ENCODE data around the gene PPWD1. TPM values are rescaled to one million over a fixed set of nuclear protein-coding genes. Genes with fewer than 3 reads are reported as not detected.
"Not testable (repeated sequence)": the region's sequence is repeated elsewhere in the genome, so short reads cannot be mapped to it uniquely, and the experiment has no call there.

Gene PPWD1
- polyA plus RNA-seq (2013, experiment 1 of 2; ENCODE audit: insufficient read length): 24.3 TPM
- 24.1 TPM for polyA plus RNA-seq (2013, experiment 2 of 2; ENCODE audit: insufficient read length)

GRCh38 chr5:65562731-65563701 lies at the start of gene PPWD1, which contains the start of gene CENPK:
Gene PPWD1, plus strand, starts transcription at chr5:65563296. Its CDS starts 15 bp downstream, at chr5:65563311.
Gene CENPK, minus strand, starts transcription at chr5:65563168. Its CDS starts 8,261 bp downstream, at chr5:65554907.
- peak; percentile 95 for DNase-seq

DNA sequence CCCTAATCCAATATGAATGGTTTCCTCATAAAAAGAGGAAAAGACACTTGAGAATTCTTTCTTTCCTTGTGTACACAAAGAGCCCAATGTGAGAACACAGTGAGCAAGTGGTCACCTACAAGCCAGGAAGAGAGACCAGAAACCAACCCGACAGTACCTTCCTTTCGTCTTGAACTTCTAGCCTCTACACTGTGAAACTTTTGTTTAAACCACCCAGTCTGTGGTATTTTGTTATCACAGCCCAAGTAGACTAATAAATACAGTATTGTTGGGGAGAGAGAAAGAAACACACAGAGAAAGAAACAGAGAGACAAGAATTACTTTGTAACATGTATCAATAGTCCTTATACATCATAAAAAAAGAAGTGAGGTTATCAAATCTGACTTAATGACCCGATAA lies 37.4 kb upstream of the PPWD1 start:
- DNase-seq: no peak

- no peak for DNase-seq
Measured at GRCh38 chr5:65530904-65531303, 32.2 kb upstream of the PPWD1 start.

DNA sequence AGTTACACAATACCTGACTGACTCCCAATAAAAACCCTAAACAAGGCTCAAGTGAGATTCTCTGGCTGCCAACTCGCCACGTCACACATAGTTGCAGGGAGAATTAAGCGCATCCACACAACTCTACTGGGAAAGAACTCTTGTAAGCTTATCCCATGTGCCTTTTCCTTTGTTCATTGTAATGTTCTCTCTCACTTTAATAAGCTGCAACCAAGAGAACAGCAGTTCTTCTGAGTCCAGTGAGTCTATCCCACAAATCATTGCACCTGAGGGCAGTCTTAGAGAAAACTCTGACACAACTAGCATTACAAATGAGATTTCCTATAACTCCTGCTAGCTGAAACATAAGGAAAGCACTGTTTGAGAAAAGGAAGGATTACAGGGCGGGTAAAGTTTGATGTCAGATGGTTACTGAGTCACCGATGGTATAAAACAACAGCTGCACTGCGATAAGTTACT lies 27.5 kb upstream of the PPWD1 start:
- DNase-seq: peak; percentile 5

GRCh38 chr5:65539827-65540226 lies 23.3 kb upstream of the PPWD1 start:
- no peak for DNase-seq

GRCh38 chr5:65544473-65544872 lies 18.6 kb upstream of the PPWD1 start:
- DNase-seq: no peak

GRCh38 chr5:65546141-65546540 lies 17.0 kb upstream of the PPWD1 start:
- DNase-seq: no peak

DNA sequence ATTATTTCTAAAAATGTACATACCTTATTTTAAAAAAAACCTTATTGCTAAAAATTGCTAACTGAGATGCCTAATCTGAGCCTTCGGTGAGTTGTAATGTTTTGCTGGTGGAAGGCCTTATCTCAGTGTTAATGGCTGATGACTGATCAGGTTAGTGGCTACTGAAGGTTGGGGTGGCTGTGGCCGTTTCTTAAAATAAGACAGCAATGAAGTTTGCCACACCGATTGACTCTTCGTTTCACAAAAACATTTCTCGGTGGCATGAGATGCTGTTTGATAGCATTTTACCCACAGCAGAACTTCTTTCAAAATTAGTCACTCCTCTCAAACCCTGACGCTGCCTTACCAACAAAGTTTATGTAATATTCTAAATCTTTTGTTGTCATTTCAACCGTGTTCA lies 14.8 kb upstream of the PPWD1 start:
- DNase-seq: no peak

DNA sequence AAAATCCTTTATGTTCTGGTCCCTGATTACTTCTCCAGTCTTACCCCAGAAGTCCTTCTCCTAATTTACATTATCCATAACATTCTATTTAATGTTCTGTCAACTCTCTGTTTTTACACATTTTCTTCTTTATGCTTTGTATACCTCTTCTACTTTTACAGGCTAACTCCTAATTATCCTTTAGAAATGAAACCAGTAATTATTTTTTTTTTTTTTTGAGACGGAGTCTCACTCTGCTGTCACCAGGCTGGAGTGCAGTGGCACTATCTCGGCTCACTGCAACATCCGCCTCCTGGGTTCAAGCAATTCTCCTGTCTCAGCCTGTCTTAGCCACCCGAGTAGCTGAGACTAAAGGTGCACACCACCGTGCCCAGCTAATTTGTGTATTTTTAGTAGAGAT lies 9.2 kb upstream of the PPWD1 start:
- DNase-seq: no peak

- no peak for DNase-seq
Measured at GRCh38 chr5:65555287-65555686, 7.8 kb upstream of the PPWD1 start.

- no peak for DNase-seq
Measured at GRCh38 chr5:65556181-65556580, 6.9 kb upstream of the PPWD1 start.

DNA sequence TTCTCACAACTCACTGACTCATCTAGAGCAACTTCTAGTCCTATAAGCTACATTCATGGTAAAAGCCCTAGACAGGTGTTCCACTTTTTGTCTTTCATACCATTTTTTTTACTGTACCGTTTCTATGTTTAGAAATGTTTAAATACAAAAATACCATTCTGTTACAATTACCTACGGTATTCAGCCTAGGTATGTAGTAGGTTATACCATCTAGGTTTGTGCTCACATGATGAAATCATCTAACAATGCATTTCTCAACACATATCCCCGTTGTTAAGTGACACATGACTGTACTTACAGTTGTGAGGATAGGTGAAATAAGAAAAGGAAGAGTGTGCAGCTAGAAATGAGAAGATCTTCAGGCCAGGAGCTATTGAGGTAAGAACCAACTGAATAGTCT lies 6.4 kb upstream of the PPWD1 start:
- no peak for DNase-seq

- no peak for DNase-seq
Measured at GRCh38 chr5:65563777-65564176, 681 bp downstream of the PPWD1 start.

- no peak for DNase-seq
Measured at GRCh38 chr5:65566505-65566904, 3.4 kb downstream of the PPWD1 start.

DNA sequence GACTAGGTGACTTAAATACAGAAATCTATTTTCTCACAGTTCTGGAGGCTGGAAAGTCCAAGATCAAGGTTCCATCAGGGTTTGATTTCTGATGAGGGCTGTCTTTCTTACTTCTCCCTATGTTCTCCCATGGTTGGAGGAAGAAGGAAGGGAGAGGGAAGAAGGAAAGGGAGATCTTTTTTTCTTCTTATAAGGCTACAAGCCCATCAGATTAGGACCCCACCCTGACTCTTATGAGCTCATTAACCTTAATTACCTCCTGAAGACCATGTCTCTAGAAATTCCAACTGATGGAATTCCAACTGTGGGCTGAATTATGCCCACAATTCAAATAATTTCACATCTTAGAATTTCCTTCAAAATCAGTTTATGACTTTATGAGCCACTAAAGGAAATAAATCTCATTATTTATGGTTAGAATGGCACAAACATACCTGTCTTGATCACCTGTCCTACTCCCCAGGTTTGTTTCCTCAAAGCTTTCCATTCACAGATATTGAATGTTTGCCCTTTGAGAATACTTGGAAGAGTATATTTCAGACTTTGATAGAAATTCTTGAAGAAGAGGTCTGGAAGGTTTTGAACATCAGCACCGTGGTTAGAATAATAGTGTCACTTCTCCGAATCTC lies 7.6 kb downstream of the PPWD1 start:
- no peak for DNase-seq

GRCh38 chr5:65577141-65577540 lies 14.0 kb downstream of the PPWD1 start:
- DNase-seq: no peak

DNA sequence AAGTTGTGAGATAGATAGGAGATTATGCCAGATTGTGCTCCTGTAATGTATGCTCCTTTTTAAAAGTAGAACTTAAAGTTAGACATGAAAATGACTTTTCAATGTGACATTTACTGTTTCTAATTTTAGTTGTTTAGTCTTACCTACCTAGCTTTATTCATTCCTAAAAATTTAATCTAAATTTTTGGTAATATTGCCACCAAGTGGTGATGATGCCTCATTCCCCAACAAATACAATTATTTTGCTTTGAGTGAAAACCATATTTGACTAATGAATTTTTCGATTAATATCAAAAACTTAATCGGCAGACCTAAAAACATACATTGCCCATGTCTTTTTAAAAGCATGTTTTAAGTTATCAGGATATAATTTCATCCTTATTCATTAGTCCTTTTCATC lies 25.6 kb downstream of the PPWD1 start:
- no peak for DNase-seq

- not testable (repeated sequence) for DNase-seq
Measured at GRCh38 chr5:65601761-65602160, 38.7 kb downstream of the PPWD1 start.

GRCh38 chr5:65611524-65611923 lies 48.4 kb downstream of the PPWD1 start:
- DNase-seq: no peak

- DNase-seq: no peak
Measured at GRCh38 chr5:65612298-65612907, 49.3 kb downstream of the PPWD1 start.

DNA sequence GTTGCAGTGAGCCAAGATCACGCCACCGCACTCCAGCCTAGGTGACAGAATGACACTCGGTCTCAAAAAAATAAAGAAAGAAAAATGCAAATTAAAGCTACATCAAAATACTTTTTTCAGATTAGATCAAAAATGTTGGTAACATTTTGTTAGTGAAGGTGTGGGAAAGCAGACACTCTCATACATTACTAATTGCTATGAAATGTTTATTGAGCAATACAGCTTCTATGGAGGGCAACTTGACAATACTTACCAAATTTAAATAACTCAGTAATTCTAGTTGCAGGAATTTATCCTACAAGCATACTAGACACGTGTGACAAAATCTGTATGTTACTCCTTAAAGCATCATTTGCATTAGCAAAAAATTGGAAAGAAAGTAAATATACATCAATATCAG lies 56.9 kb downstream of the PPWD1 start:
- DNase-seq: no peak

DNA sequence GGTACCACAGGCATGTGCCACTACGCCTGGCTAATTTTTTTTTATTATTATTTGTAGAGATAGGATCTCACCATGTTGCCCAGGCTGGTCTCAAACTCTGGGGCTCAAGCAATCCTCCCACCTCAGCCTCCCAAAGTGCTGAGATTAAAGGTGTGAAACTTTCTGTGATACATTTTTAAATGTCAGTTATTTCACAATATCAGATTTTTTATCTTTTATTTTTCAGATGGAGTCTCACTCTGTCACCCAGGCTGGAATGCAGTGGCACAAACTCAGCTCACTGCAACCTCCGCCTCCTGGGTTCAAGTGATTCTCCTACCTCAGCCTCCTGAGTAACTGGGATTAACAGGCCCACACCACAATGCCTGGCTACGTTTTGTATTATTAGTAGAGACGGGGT lies 58.9 kb downstream of the PPWD1 start:
- DNase-seq: not testable (repeated sequence)

DNA sequence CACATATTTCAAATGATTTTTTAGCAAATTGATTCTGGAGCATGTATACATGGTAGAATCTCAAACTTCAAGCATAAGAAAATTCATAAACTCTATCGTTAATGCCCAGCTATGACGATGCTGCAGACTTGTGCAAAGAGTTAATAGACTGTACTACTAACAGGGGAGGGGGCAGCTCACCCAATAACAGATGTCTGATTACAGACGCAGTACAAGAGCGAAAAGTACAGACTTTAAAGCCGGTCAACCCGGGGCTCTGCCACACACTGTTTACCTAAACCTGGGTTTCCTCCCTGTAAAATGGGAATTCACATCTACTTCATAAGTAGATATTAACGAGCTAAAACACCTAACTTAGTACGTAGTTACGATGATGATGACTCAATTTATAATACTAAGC lies 60.4 kb downstream of the PPWD1 start:
- no peak for DNase-seq
